Putamen (tissue), 1 donor: ENCODE data around the gene KIAA0825.

Experiments
- DNase-seq: peaks from one replicate; pipeline ENCODE4 v3.0.0-alpha.2; 2016; ENCODE audit warnings: low spot score

The KIAA0825 gene

GRCh38 chr5:94618493-94619328 is at the start of gene KIAA0825, which contains the start of gene SLF1:
TSS of gene KIAA0825 (minus strand) at chr5:94618604. CDS start at chr5:94537126, 81,478 bp downstream.
TSS of gene SLF1 (plus strand) at chr5:94618669. CDS start at chr5:94628811, 10,142 bp downstream.
- peak; percentile 85 for DNase-seq

GRCh38 chr5:94667937-94668336 is 49.5 kb upstream of the KIAA0825 start:
- DNase-seq: no peak

- no peak for DNase-seq
Measured at GRCh38 chr5:94661086-94661485, 42.7 kb upstream of the KIAA0825 start.

- DNase-seq: no peak
Measured at GRCh38 chr5:94660506-94660905, 42.1 kb upstream of the KIAA0825 start.

GRCh38 chr5:94658272-94658671 is 39.9 kb upstream of the KIAA0825 start:
- DNase-seq: no peak

- DNase-seq: no peak
Measured at GRCh38 chr5:94649874-94650273, 31.5 kb upstream of the KIAA0825 start.

- no peak for DNase-seq
Measured at GRCh38 chr5:94646758-94647157, 28.4 kb upstream of the KIAA0825 start.

GRCh38 chr5:94645053-94645452 is 26.6 kb upstream of the KIAA0825 start:
- no peak for DNase-seq

- no peak for DNase-seq
Measured at GRCh38 chr5:94640176-94640575, 21.8 kb upstream of the KIAA0825 start.

GRCh38 chr5:94632024-94632423 is 13.6 kb upstream of the KIAA0825 start:
- DNase-seq: no peak

- no peak for DNase-seq
Measured at GRCh38 chr5:94627191-94627590, 8.8 kb upstream of the KIAA0825 start.

- no peak for DNase-seq
Measured at GRCh38 chr5:94623877-94624276, 5.5 kb upstream of the KIAA0825 start.

GRCh38 chr5:94623011-94623410 is 4.6 kb upstream of the KIAA0825 start:
- DNase-seq: no peak

- DNase-seq: no peak
Measured at GRCh38 chr5:94621763-94622162, 3.4 kb upstream of the KIAA0825 start.

GRCh38 chr5:94620256-94620655 is 1.9 kb upstream of the KIAA0825 start:
- no peak for DNase-seq

GRCh38 chr5:94618029-94618492 is 343 bp downstream of the KIAA0825 start:
- peak; percentile 53 for DNase-seq

GRCh38 chr5:94615862-94616261 is 2.5 kb downstream of the KIAA0825 start:
- no peak for DNase-seq

GRCh38 chr5:94614156-94614805 is 4.1 kb downstream of the KIAA0825 start:
- DNase-seq: no peak

- DNase-seq: no peak
Measured at GRCh38 chr5:94613583-94613982, 4.8 kb downstream of the KIAA0825 start.

GRCh38 chr5:94595281-94595840 is 23.0 kb downstream of the KIAA0825 start:
- no peak for DNase-seq

- no peak for DNase-seq
Measured at GRCh38 chr5:94577466-94578245, 40.7 kb downstream of the KIAA0825 start.

GRCh38 chr5:94575196-94575595 is 43.2 kb downstream of the KIAA0825 start:
- no peak for DNase-seq
